Mucosa of descending colon (tissue), 3 donors: ENCODE measurements around the gene NTRK1. TPM values are rescaled to one million over a fixed set of nuclear protein-coding genes. Genes with fewer than 3 reads are reported as not detected.

Experiments
- ATAC-seq: fragments of 200-7000 bp; cut with Tn5 transposase; one replicate; pipeline ENCODE4 v1.9.1; 2020; ENCODE audit warnings: mild to moderate bottlenecking, moderate library complexity
- DNase-seq, 3 donors: peaks; one replicate each; pipeline ENCODE4 v3.0.0-alpha.2; 2020
- H3K36me3 ChIP-seq: fragments of 200-600 bp; one replicate; pipeline ENCODE4 v1.8.0; 2021; ENCODE audit warnings: low read depth, mild to moderate bottlenecking
- H3K4me1 ChIP-seq: fragments of 200-600 bp; one replicate; pipeline ENCODE4 v1.8.0; 2021; ENCODE audit warnings: low read depth, mild to moderate bottlenecking
- H3K4me3 ChIP-seq: fragments of 200-600 bp; one replicate; pipeline ENCODE4 v1.8.0; 2021; ENCODE audit warnings: mild to moderate bottlenecking
- H3K9me3 ChIP-seq: fragments of 200-600 bp; one replicate; pipeline ENCODE4 v1.8.0; 2021; ENCODE audit warnings: mild to moderate bottlenecking
- CTCF ChIP-seq: fragments of 200-600 bp; IDR thresholded peaks from one replicate; pipeline ENCODE4 v1.8.0; 2022; ENCODE audit warnings: antibody characterized with exemption, mild to moderate bottlenecking
- intact Hi-C, 2 donors: fragments of 100-400 bp; cut with DNase I in 1 of 2; cut with micrococcal nuclease in 1 of 2; formaldehyde crosslinking; loops; one replicate each; pipeline versions ENCODE4 v1.11.0 to v1.11.1; 2022; cut with DNase I, micrococcal nuclease
- total RNA-seq, 3 donors: library from RNA; stranded (reverse); fragmentation: NEBNext Ultra II Directional in 2 of 3; extraction: Animal tissue kit (Norgen Biotek cat#: 25700) in 2 of 3; gene quantifications; one replicate each; pipeline versions ENCODE4 v1.2.1 to v1.2.4, GENCODE V29; 2021 to 2023
- donor health status: DM: no; HTN: no; CAD: no; lungs with moderate emphysema.
- donor health status: DM: no; HTN: no; CAD: no.
- donor health status: DM: no; HTN: yes; CAD: no.

The NTRK1 gene
- total RNA-seq, 3 donors from 2014 or later, result 0.67 to 1.3 (median 0.79) TPM

- intact Hi-C loops, result no loop called here
- no peaks in the 10 kb centered on the region for H3K4me1 ChIP-seq
- no peaks in the 10 kb centered on the region for H3K9me3 ChIP-seq
- no peak overlapping the region for H3K4me3 ChIP-seq
- ATAC-seq (no peak), DNase-seq (no peak)
- TF ChIP-seq CTCF, result no peak
- no peaks in the 10 kb centered on the region for H3K36me3 ChIP-seq
Measured at GRCh38 chr1:156853761-156854160, 6.9 kb upstream of the NTRK1 start.

DNA sequence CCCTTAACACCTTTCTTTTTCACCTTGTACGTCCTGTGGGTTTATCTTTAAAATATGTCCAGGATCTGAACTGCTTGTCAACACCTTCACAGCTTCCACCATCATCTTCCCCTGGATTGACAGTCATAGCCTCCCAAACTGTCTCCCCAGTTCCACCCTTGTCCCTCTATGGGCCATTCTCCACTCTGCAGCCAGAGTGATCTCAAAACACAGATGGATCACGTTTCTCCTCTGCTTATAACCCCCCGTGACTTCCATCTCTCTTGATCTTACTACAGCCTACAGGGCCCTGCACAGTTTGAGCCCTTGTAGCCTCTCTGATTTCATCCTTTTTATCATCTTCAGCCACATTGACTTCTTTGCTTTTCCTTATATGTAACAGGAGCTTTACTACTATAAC is 6.0 kb upstream of the NTRK1 start:
- Histone ChIP-seq H3K9me3 (no peaks in the 10 kb centered on the region), H3K4me3 (no peak overlapping the region), H3K4me1 (peaks cover 5% of the 10 kb centered on the region), H3K36me3 (no peaks in the 10 kb centered on the region)
- DNase-seq (no peak), ATAC-seq (no peak)
- no peak for TF ChIP-seq CTCF
- intact Hi-C loops, result no loop called here

DNA sequence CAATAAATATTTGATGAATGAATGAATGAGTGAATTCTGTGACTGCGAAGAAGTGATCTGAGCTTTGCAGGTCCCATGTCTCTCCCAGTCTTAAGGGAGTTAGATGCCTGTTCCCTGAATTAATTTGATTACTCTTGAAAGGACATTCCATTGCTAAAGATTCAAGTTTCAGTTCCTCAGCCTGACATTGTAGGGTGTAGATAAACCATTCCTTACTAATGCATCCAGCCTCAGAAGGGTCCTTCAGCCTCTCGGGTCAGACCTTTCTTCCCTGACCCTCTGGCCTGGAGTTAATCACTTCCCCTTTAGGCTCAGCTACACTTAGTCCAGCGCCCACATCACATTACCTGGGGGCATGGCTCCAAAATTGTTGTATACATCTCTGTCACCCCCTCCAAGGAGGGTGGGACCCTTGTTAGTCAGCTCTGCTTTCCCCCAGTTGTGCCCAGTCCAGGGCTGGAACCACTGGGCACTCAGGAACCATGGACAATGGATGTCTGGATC is 4.3 kb upstream of the NTRK1 start:
- DNase-seq (no peak), ATAC-seq (no peak)
- intact Hi-C loops, result no loop called here
- peaks cover 17% of the 10 kb centered on the region for H3K4me1 ChIP-seq
- H3K4me3 ChIP-seq, result no peak overlapping the region
- no peaks in the 10 kb centered on the region for H3K9me3 ChIP-seq
- H3K36me3 ChIP-seq, result no peaks in the 10 kb centered on the region
- no peak for TF ChIP-seq CTCF

- no peak for DNase-seq
- H3K36me3 ChIP-seq, result no peaks in the 10 kb centered on the region
- ATAC-seq, result no peak
- no peak overlapping the region for H3K4me3 ChIP-seq
- no peaks in the 10 kb centered on the region for H3K9me3 ChIP-seq
- peaks cover 17% of the 10 kb centered on the region for H3K4me1 ChIP-seq
- intact Hi-C loops, result no loop called here
- TF ChIP-seq CTCF, result no peak
Measured at GRCh38 chr1:156857532-156857931, 3.1 kb upstream of the NTRK1 start.

DNA sequence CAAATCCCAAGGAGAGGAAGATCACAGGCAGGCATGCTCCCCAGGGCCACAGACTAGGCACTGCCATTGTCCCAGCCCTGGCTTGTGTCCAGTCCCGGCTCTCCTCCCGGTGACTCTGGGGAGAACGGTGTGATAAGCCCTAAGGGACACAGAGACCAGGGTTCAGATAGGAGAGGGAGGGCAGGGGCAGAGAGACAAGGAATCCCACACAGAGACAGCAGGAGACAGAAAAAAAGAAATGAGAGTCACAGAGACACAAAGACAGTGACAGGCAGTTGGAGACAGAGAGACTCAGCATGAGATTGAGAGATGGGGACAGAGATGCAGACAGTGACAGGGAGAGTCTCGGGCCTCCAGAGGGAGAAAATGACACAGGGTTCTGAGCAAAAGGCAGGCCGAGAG is 2.1 kb upstream of the NTRK1 start:
- Histone ChIP-seq H3K4me3 (no peak overlapping the region), H3K36me3 (no peaks in the 10 kb centered on the region), H3K9me3 (no peaks in the 10 kb centered on the region), H3K4me1 (peaks cover 17% of the 10 kb centered on the region)
- intact Hi-C loops, result no loop called here
- TF ChIP-seq CTCF, result no peak
- DNase-seq (no peak), ATAC-seq (no peak)

DNA sequence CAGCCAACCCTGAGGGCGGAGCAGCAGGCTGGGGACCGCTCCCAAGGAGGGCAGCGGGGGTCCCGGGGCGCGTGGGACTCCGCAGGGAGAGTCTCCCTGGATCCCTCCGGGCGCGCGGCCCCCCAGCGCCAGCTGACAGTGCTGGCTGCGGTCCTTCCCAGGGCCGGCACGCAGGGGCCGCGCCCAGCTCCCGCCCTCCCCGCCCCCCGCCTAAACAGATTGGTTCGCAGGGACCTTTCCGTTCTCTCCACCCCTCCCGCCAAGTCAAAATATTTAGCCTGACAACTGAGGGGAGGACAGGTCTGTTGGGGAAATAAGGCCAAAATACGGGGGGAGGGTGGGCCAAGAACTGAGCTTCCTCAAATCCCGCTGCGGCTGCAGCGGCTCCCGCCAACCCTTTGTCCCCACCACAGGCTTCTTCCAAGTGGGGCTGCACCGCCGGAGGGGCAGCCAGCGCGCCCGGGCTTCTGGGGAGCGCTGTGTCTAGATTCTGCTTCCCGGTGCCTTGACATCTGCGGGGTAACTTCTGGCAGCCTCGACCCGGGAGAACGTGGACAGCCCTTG is 1.6 kb upstream of the NTRK1 start, which contains the start of gene INSRR:
Gene INSRR, minus strand, starts transcription at position 159 of the 564 bp plus-strand sequence. CDS start 496 bp downstream, outside the sequence.
- Histone ChIP-seq H3K36me3 (no peaks in the 10 kb centered on the region), H3K4me1 (peaks cover 17% of the 10 kb centered on the region), H3K4me3 (no peak within 1 kb of the TSS), H3K9me3 (no peaks in the 10 kb centered on the region)
- intact Hi-C loops, result no loop called here
- no peak for DNase-seq
- no peak for TF ChIP-seq CTCF
- peak; percentile 3 for ATAC-seq
